ENCODE results near the gene HADHB. TPM values are rescaled to one million over a fixed set of nuclear protein-coding genes. Genes with fewer than 3 reads are reported as not detected.

Gene HADHB
- 101 TPM for total RNA-seq (ENCODE audit: unreplicated experiment)
- long read RNA-seq, transcript HADHB-201 (16 exons, 2,044 nt), result major isoform, 138 of 153 reads
- long read RNA-seq, partial matches to known transcripts, result 10 of 153 reads
- long read RNA-seq, other reads (novel, unspliced or antisense), result 5 of 153 reads

- Mint-ChIP-seq H3K9me3 (ENCODE audit: unreplicated experiment) (no peaks in the 10 kb centered on the region), H3K4me3 (ENCODE audit: unreplicated experiment) (peak within 1 kb of the TSS; percentile 99), H3K36me3 (ENCODE audit: low read depth, unreplicated experiment) (peaks cover 4% of the 10 kb centered on the region), H3K4me1 (ENCODE audit: unreplicated experiment) (peaks cover 24% of the 10 kb centered on the region), H3K27ac (ENCODE audit: unreplicated experiment) (peak within 1 kb of the TSS; percentile 93), H3K27me3 (ENCODE audit: unreplicated experiment) (peaks cover 3% of the 10 kb centered on the region)
- no peak for TF ChIP-seq CTCF (IDR thresholded peaks at IDR 0.05; ENCODE audit: unreplicated experiment)
- peak; percentile 89 for DNase-seq (ENCODE audit: low spot score)
These were observed at the start of gene HADHB, which contains the start of gene HADHA for GRCh38 chr2:26244309-26245230. HADHB (plus strand) TSS chr2:26244939; CDS start chr2:26254255, 9,316 bp downstream. HADHA (minus strand) TSS chr2:26244632; CDS start chr2:26244596, 36 bp downstream.

GRCh38 chr2:26195040-26195984, 49.4 kb upstream of the HADHB start:
- no peak for TF ChIP-seq CTCF (IDR thresholded peaks at IDR 0.05; ENCODE audit: unreplicated experiment)
- Mint-ChIP-seq H3K27me3 (ENCODE audit: unreplicated experiment) (peaks cover 3% of the 10 kb centered on the region), H3K4me3 (ENCODE audit: unreplicated experiment) (no peak overlapping the region), H3K9me3 (ENCODE audit: unreplicated experiment) (no peaks in the 10 kb centered on the region), H3K27ac (ENCODE audit: unreplicated experiment) (no peak overlapping the region), H3K4me1 (ENCODE audit: unreplicated experiment) (no peaks in the 10 kb centered on the region), H3K36me3 (ENCODE audit: low read depth, unreplicated experiment) (peaks cover 35% of the 10 kb centered on the region)
- no peak for DNase-seq (ENCODE audit: low spot score)

GRCh38 chr2:26196683-26197418, 47.9 kb upstream of the HADHB start:
- Mint-ChIP-seq H3K9me3 (ENCODE audit: unreplicated experiment) (no peaks in the 10 kb centered on the region), H3K27ac (ENCODE audit: unreplicated experiment) (no peak overlapping the region), H3K27me3 (ENCODE audit: unreplicated experiment) (peaks cover 3% of the 10 kb centered on the region), H3K4me3 (ENCODE audit: unreplicated experiment) (no peak overlapping the region), H3K36me3 (ENCODE audit: low read depth, unreplicated experiment) (peaks cover 35% of the 10 kb centered on the region), H3K4me1 (ENCODE audit: unreplicated experiment) (no peaks in the 10 kb centered on the region)
- TF ChIP-seq CTCF (IDR thresholded peaks at IDR 0.05; ENCODE audit: unreplicated experiment), result no peak
- DNase-seq (ENCODE audit: low spot score), result no peak

GRCh38 chr2:26197516-26197915, 47.2 kb upstream of the HADHB start:
- Mint-ChIP-seq H3K27me3 (ENCODE audit: unreplicated experiment) (peaks cover 3% of the 10 kb centered on the region), H3K27ac (ENCODE audit: unreplicated experiment) (no peak overlapping the region), H3K36me3 (ENCODE audit: low read depth, unreplicated experiment) (peaks cover 41% of the 10 kb centered on the region), H3K4me1 (ENCODE audit: unreplicated experiment) (no peaks in the 10 kb centered on the region), H3K9me3 (ENCODE audit: unreplicated experiment) (no peaks in the 10 kb centered on the region), H3K4me3 (ENCODE audit: unreplicated experiment) (no peak overlapping the region)
- DNase-seq (ENCODE audit: low spot score), result no peak
- no peak for TF ChIP-seq CTCF (IDR thresholded peaks at IDR 0.05; ENCODE audit: unreplicated experiment)
